H9 (cell line): Measurements from ENCODE around the gene KCNJ15. TPM values are rescaled to one million over a fixed set of nuclear protein-coding genes. Genes with fewer than 3 reads are reported as not detected.

Experiments
- DNase-seq: peaks from one replicate; pipeline ENCODE4 v3.0.0-alpha.2; 2017
- H2AFZ ChIP-seq: one replicate; pipeline ENCODE4 v1.6.1; 2013; ENCODE audit warnings: mild to moderate bottlenecking, low read length, control low read depth, moderate library complexity
- H2AK5ac ChIP-seq: 2 replicates; pipeline ENCODE4 v1.6.1; 2013; ENCODE audit warnings: low read length, control low read depth, mixed read lengths; ENCODE audit not compliant: insufficient read length
- H2BK120ac ChIP-seq: one replicate; pipeline ENCODE4 v1.6.1; 2013; ENCODE audit warnings: low read depth, mild to moderate bottlenecking, low read length, control low read depth, inconsistent platforms; ENCODE audit not compliant: poor library complexity, severe bottlenecking
- H2BK12ac ChIP-seq: 2 replicates; pipeline ENCODE4 v1.6.1; 2013; ENCODE audit warnings: low read length, control low read depth, mixed read lengths, low read depth; ENCODE audit not compliant: insufficient read length
- H2BK15ac ChIP-seq: 2 replicates; pipeline ENCODE4 v1.6.1; 2013; ENCODE audit warnings: low read depth, low read length, control low read depth
- H2BK20ac ChIP-seq: one replicate; pipeline ENCODE4 v1.6.1; 2013; ENCODE audit warnings: low read depth, mild to moderate bottlenecking, low read length, control low read depth, inconsistent platforms; ENCODE audit not compliant: poor library complexity, severe bottlenecking
- H2BK5ac ChIP-seq: 2 replicates; pipeline ENCODE4 v1.6.1; 2013; ENCODE audit warnings: low read length, control low read depth, mixed read lengths; ENCODE audit not compliant: insufficient read length
- H3K14ac ChIP-seq: 2 replicates; pipeline ENCODE4 v1.6.1; 2013; ENCODE audit warnings: low read length, control low read depth; ENCODE audit not compliant: insufficient read depth
- H3K18ac ChIP-seq: 2 replicates; pipeline ENCODE4 v1.6.1; 2013; ENCODE audit warnings: low read depth, mild to moderate bottlenecking, mixed read lengths, low read length, control low read depth; ENCODE audit not compliant: insufficient read length
- H3K23ac ChIP-seq: 2 replicates; pipeline ENCODE4 v1.6.1; 2013; ENCODE audit warnings: low read length, control low read depth, mixed read lengths, low read depth; ENCODE audit not compliant: insufficient read length
- H3K23me2 ChIP-seq: 2 replicates; pipeline ENCODE4 v1.6.1; 2013; ENCODE audit warnings: low read depth, mild to moderate bottlenecking, mixed read lengths, low read length, control low read depth; ENCODE audit not compliant: insufficient read length, poor library complexity, severe bottlenecking
- H3K27ac ChIP-seq: 2 replicates; pipeline ENCODE4 v1.5.1; 2013; ENCODE audit warnings: low read length, control low read depth, mixed read lengths, low read depth; ENCODE audit not compliant: insufficient read length
- H3K27me3 ChIP-seq: 2 replicates; pipeline ENCODE4 v1.6.1; 2013; ENCODE audit warnings: low read length, control low read depth, inconsistent platforms; ENCODE audit not compliant: insufficient read depth
- H3K4ac ChIP-seq: 2 replicates; pipeline ENCODE4 v1.6.1; 2013; ENCODE audit warnings: low read depth, mild to moderate bottlenecking, control low read depth, inconsistent platforms, low read length, moderate library complexity
- H3K4me1 ChIP-seq: 2 replicates; pipeline ENCODE4 v1.6.1; 2013; ENCODE audit warnings: low read length, control low read depth, inconsistent platforms; ENCODE audit not compliant: insufficient read depth
- H3K4me2 ChIP-seq: 2 replicates; pipeline ENCODE4 v1.6.1; 2013; ENCODE audit warnings: low read length, control low read depth, mixed read lengths; ENCODE audit not compliant: insufficient read length, insufficient read depth
- H3K56ac ChIP-seq: 2 replicates; pipeline ENCODE4 v1.6.1; 2013; ENCODE audit warnings: low read depth, mild to moderate bottlenecking, mixed read lengths, low read length, control low read depth; ENCODE audit not compliant: insufficient read length
- H3K79me1 ChIP-seq: 2 replicates; pipeline ENCODE4 v1.6.1; 2013; ENCODE audit warnings: low read depth, mild to moderate bottlenecking, moderate library complexity, low read length, control low read depth, inconsistent platforms; ENCODE audit not compliant: insufficient read depth, poor library complexity, severe bottlenecking
- H3K79me2 ChIP-seq: 2 replicates; pipeline ENCODE4 v1.6.1; 2013; ENCODE audit warnings: low read length, control low read depth, inconsistent platforms; ENCODE audit not compliant: insufficient read depth
- H3K9ac ChIP-seq: 2 replicates; pipeline ENCODE4 v1.6.1; 2013; ENCODE audit warnings: low read length, control low read depth, mixed read lengths; ENCODE audit not compliant: insufficient read length; ENCODE audit errors: extremely low read depth
- H3K9me3 ChIP-seq: one replicate; pipeline ENCODE4 v1.6.1; 2013; ENCODE audit warnings: low read depth, low read length, inconsistent platforms; ENCODE audit not compliant: control insufficient read depth
- H3T11ph ChIP-seq: one replicate; pipeline ENCODE4 v1.6.1; 2013; ENCODE audit warnings: mild to moderate bottlenecking, low read length, control low read depth, inconsistent platforms
- H4K20me1 ChIP-seq: one replicate; pipeline ENCODE4 v1.6.1; 2013; ENCODE audit not compliant: control insufficient read depth, insufficient read length, insufficient read depth
- H4K5ac ChIP-seq: 2 replicates; pipeline ENCODE4 v1.6.1; 2013; ENCODE audit warnings: low read depth, mild to moderate bottlenecking, mixed read lengths, low read length, control low read depth; ENCODE audit not compliant: insufficient read length
- H4K8ac ChIP-seq: replicated peaks from 2 replicates; pipeline ENCODE4 v1.6.1; 2013; ENCODE audit warnings: low read length, control low read depth, mixed read lengths, low read depth; ENCODE audit not compliant: insufficient read length
- H4K91ac ChIP-seq: 2 replicates; pipeline ENCODE4 v1.6.1; 2013; ENCODE audit warnings: low read depth, mild to moderate bottlenecking, moderate library complexity, mixed read lengths, low read length, control low read depth; ENCODE audit not compliant: insufficient read length
- H3K27ac Mint-ChIP-seq, 3 experiments: 2 replicates in 2 of 3; 3 replicates in 1 of 3; pipeline ENCODE4 v1.8.0; 2020 to 2021; ENCODE audit warnings: mixed read lengths in 3 of 3, mild to moderate bottlenecking in 1 of 3, moderate library complexity in 1 of 3
- H3K27me3 Mint-ChIP-seq: 2 replicates; pipeline ENCODE4 v1.8.0; 2021; ENCODE audit warnings: low read depth, mild to moderate bottlenecking, moderate library complexity, mixed read lengths
- H3K36me3 Mint-ChIP-seq, 3 experiments: 2 replicates in 2 of 3; 3 replicates in 1 of 3; pipeline ENCODE4 v1.8.0; 2020 to 2021; ENCODE audit warnings: low read depth in 3 of 3, mixed read lengths in 3 of 3; ENCODE audit not compliant: insufficient read depth in 1 of 3
- H3K4me1 Mint-ChIP-seq, 2 experiments: 2 replicates each; pipeline ENCODE4 v1.8.0; 2020; ENCODE audit warnings: mixed read lengths in 2 of 2
- H3K4me3 Mint-ChIP-seq, 2 experiments: 2 replicates in 1 of 2; 3 replicates in 1 of 2; pipeline ENCODE4 v1.8.0; 2020 to 2021; ENCODE audit warnings: mild to moderate bottlenecking in 2 of 2, mixed read lengths in 2 of 2, moderate library complexity in 1 of 2
- H3K9me3 Mint-ChIP-seq, 2 experiments: 2 replicates in 1 of 2; 3 replicates in 1 of 2; pipeline ENCODE4 v1.8.0; 2020; ENCODE audit warnings: mild to moderate bottlenecking in 2 of 2, mixed read lengths in 2 of 2, moderate library complexity in 1 of 2
- WGBS: extraction: QIAGEN DNeasy Blood & Tissue Kit; methylation state at CpG from one replicate; pipeline ENCODE4 v1.1.7; 2013; ENCODE audit warnings: missing lambda C conversion rate, low lambda C conversion rate, mixed read lengths; ENCODE audit not compliant: insufficient read length; ENCODE audit errors: extremely low coverage; 5-methylcytosine and 5-hydroxymethylcytosine counted together
- total RNA-seq: library from RNA; stranded (reverse); gene quantifications from 2 replicates; pipeline ENCODE4 v1.2.1, GENCODE V29; 2021
- TF ChIP-seq, protein P1 (sequence below): fragments of 200-600 bp; sonication (generic); conservative IDR thresholded peaks from 3 replicates; pipeline ENCODE4 v1.8.0; 2021; ENCODE audit warnings: antibody characterized with exemption, mild to moderate bottlenecking

The KCNJ15 gene
- total RNA-seq, 1 experiment from 2014 or later = not detected

DNA sequence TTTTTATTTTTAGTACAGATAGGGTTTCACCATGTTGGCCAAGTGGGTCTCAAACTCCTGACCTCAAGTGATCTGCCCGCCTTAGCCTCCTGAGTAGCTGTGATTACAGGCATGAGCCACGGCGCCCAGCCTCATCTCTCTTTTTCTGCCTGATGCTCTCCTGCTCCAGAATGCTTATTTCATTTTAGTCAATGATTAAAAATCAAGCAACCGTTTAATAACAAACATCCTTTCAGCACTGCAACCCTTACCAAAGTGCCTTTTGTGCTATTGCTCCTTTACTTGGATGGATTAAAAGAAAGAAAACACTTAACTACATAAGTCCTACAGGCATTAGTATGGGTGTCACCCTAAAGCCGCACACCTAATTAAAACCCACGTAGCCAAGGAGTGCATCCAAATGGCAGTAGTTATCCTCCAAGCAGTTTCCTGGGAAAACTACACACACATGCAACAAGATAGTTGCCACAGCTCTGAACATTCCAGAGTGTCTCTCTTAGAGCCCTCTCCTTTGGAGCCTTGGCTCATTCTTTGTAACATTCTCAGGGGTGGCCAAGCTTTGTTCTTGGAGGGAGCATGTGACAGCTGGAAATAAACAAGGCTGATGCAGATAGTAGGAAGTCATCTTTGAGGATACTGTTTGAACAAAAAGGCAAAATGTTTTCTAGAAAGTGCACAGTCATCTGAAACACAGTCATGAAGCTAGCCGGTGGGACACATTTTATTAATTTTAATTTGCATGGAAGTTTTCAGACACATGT is 51.2 kb downstream of the KCNJ15 start:
- WGBS = no CpG with 5 or more reads among the region's 7 CpGs
- no peak for DNase-seq

More for the DNA sequence above, 51.2 kb downstream of the KCNJ15 start:
- H3K4ac ChIP-seq = no peak overlapping the region
- no peak overlapping the region for H4K8ac ChIP-seq
- H2BK120ac ChIP-seq = no peak overlapping the region
- H2BK15ac ChIP-seq = no peak overlapping the region
- no peak overlapping the region for H3K14ac ChIP-seq
- no peak overlapping the region for H4K91ac ChIP-seq
- peaks cover 0 to 3% of the 10 kb centered on the region in 2 experiments; a peak in 1 of 5 replicates for H3K9me3 Mint-ChIP-seq
- H3K9ac ChIP-seq = no peak overlapping the region
- H3K4me1 ChIP-seq = no peaks in the 10 kb centered on the region
- no peak overlapping the region for H3K56ac ChIP-seq
- no peaks in the 10 kb centered on the region; the same call in 1 of the 2 replicates for H3K27me3 ChIP-seq
- no peaks in the 10 kb centered on the region for H3K79me2 ChIP-seq
- no peak overlapping the region for H2BK5ac ChIP-seq
- H3T11ph ChIP-seq = no peak overlapping the region
- no peak overlapping the region for H2AFZ ChIP-seq
- TF ChIP-seq, protein P1, sequence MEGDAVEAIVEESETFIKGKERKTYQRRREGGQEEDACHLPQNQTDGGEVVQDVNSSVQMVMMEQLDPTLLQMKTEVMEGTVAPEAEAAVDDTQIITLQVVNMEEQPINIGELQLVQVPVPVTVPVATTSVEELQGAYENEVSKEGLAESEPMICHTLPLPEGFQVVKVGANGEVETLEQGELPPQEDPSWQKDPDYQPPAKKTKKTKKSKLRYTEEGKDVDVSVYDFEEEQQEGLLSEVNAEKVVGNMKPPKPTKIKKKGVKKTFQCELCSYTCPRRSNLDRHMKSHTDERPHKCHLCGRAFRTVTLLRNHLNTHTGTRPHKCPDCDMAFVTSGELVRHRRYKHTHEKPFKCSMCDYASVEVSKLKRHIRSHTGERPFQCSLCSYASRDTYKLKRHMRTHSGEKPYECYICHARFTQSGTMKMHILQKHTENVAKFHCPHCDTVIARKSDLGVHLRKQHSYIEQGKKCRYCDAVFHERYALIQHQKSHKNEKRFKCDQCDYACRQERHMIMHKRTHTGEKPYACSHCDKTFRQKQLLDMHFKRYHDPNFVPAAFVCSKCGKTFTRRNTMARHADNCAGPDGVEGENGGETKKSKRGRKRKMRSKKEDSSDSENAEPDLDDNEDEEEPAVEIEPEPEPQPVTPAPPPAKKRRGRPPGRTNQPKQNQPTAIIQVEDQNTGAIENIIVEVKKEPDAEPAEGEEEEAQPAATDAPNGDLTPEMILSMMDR = no peak
- H3K9me3 ChIP-seq = no peaks in the 10 kb centered on the region
- peaks cover 13 to 18% of the 10 kb centered on the region in 2 experiments for H3K4me1 Mint-ChIP-seq
- H3K36me3 Mint-ChIP-seq = peaks cover 0 to 2% (median 0%) of the 10 kb centered on the region in 3 experiments; a peak in 1 of 7 replicates
- no peak overlapping the region for H3K4me3 Mint-ChIP-seq
- no peak overlapping the region for H3K27ac ChIP-seq
- no peak overlapping the region for H3K18ac ChIP-seq
- no peak overlapping the region for H3K27ac Mint-ChIP-seq
- no peak overlapping the region for H2BK12ac ChIP-seq
- H3K23ac ChIP-seq = no peak overlapping the region
- no peak overlapping the region for H4K5ac ChIP-seq
- H3K23me2 ChIP-seq = no peaks in the 10 kb centered on the region
- H2AK5ac ChIP-seq = no peak overlapping the region
- no peak overlapping the region for H2BK20ac ChIP-seq
- H3K79me1 ChIP-seq = no peaks in the 10 kb centered on the region
- no peak overlapping the region for H3K4me2 ChIP-seq
- peaks cover 12% of the 10 kb centered on the region for H3K27me3 Mint-ChIP-seq
- H4K20me1 ChIP-seq = no peaks in the 10 kb centered on the region
